ENCODE results near the gene YPEL2.
A peak's percentile ranks its signal among the peaks of the same experiment; 100 is the strongest.

The YPEL2 gene

GRCh38 chr17:59433586-59433985 is 102.1 kb downstream of the YPEL2 start:
- DNase-seq (ENCODE audit: low spot score) = no peak

- no peak for DNase-seq (ENCODE audit: low spot score)
Measured at GRCh38 chr17:59434429-59434828, 103.0 kb downstream of the YPEL2 start.

GRCh38 chr17:59435238-59435637 is 103.8 kb downstream of the YPEL2 start:
- DNase-seq (ENCODE audit: low spot score) = no peak

- no peak for DNase-seq (ENCODE audit: low spot score)
Measured at GRCh38 chr17:59436900-59437299, 105.4 kb downstream of the YPEL2 start.

- no peak for DNase-seq (ENCODE audit: low spot score)
Measured at GRCh38 chr17:59437791-59438281, 106.4 kb downstream of the YPEL2 start.

GRCh38 chr17:59439262-59439661 is 107.8 kb downstream of the YPEL2 start:
- no peak for DNase-seq (ENCODE audit: low spot score)

- no peak for DNase-seq (ENCODE audit: low spot score)
Measured at GRCh38 chr17:59439741-59440211, 108.3 kb downstream of the YPEL2 start.

- peak; percentile 83 for DNase-seq (ENCODE audit: low spot score)
Measured at GRCh38 chr17:59440757-59441463, 109.5 kb downstream of the YPEL2 start.

- DNase-seq (ENCODE audit: low spot score) = no peak
Measured at GRCh38 chr17:59441464-59442096, 110.1 kb downstream of the YPEL2 start.

- DNase-seq (ENCODE audit: low spot score) = no peak
Measured at GRCh38 chr17:59443106-59443505, 111.7 kb downstream of the YPEL2 start.

Measured in hematopoietic multipotent progenitor cell treated with erythropoietin and hydrocortisone succinate and interleukin-3 and kit ligand, for 15 days (in vitro differentiated cells).